ENCODE measurements around the gene CAV1. TPM values are rescaled to one million over a fixed set of nuclear protein-coding genes. Genes with fewer than 3 reads are reported as not detected.

CAV1 gene
- total RNA-seq, 1 donor from 2014 or later: 14.4 TPM

GRCh38 chr7:116515584-116515983 lies 9.3 kb upstream of the CAV1 start:
- Mint-ChIP-seq H3K4me3 (no peak overlapping the region), H3K27ac (no peak overlapping the region), H3K27me3 (peaks cover 6% of the 10 kb centered on the region), H3K4me1 (ENCODE audit: unreplicated experiment) (peaks cover 10% of the 10 kb centered on the region), H3K9me3 (no peaks in the 10 kb centered on the region), H3K36me3 (no peaks in the 10 kb centered on the region)
- no peak for TF ChIP-seq CTCF (conservative IDR thresholded peaks at IDR 0.05)
- no peak for DNase-seq (ENCODE audit: extremely low spot score, unreplicated experiment)

GRCh38 chr7:116516324-116516723 lies 8.5 kb upstream of the CAV1 start:
- TF ChIP-seq CTCF (conservative IDR thresholded peaks at IDR 0.05): no peak
- H3K4me1 Mint-ChIP-seq (ENCODE audit: unreplicated experiment): peaks cover 8% of the 10 kb centered on the region
- no peak overlapping the region for H3K4me3 Mint-ChIP-seq
- no peak overlapping the region for H3K27ac Mint-ChIP-seq
- H3K9me3 Mint-ChIP-seq: no peaks in the 10 kb centered on the region
- H3K27me3 Mint-ChIP-seq: peaks cover 10% of the 10 kb centered on the region
- DNase-seq (ENCODE audit: extremely low spot score, unreplicated experiment): no peak
- no peaks in the 10 kb centered on the region for H3K36me3 Mint-ChIP-seq

GRCh38 chr7:116517626-116518025 lies 7.2 kb upstream of the CAV1 start:
- Mint-ChIP-seq H3K9me3 (no peaks in the 10 kb centered on the region), H3K36me3 (no peaks in the 10 kb centered on the region), H3K27me3 (peaks cover 17% of the 10 kb centered on the region), H3K4me1 (ENCODE audit: unreplicated experiment) (peaks cover under 1% of the 10 kb centered on the region), H3K4me3 (no peak overlapping the region), H3K27ac (no peak overlapping the region)
- DNase-seq (ENCODE audit: extremely low spot score, unreplicated experiment): no peak
- TF ChIP-seq CTCF (conservative IDR thresholded peaks at IDR 0.05): no peak

GRCh38 chr7:116518961-116519360 lies 5.9 kb upstream of the CAV1 start:
- peaks cover 28% of the 10 kb centered on the region for H3K27me3 Mint-ChIP-seq
- peaks cover 4% of the 10 kb centered on the region for H3K4me1 Mint-ChIP-seq (ENCODE audit: unreplicated experiment)
- H3K9me3 Mint-ChIP-seq: no peaks in the 10 kb centered on the region
- TF ChIP-seq CTCF (conservative IDR thresholded peaks at IDR 0.05): no peak
- no peak overlapping the region for H3K4me3 Mint-ChIP-seq
- H3K36me3 Mint-ChIP-seq: no peaks in the 10 kb centered on the region
- DNase-seq (ENCODE audit: extremely low spot score, unreplicated experiment): no peak
- H3K27ac Mint-ChIP-seq: no peak overlapping the region

GRCh38 chr7:116521046-116521664 lies 3.7 kb upstream of the CAV1 start:
- no peak for TF ChIP-seq CTCF (conservative IDR thresholded peaks at IDR 0.05)
- Mint-ChIP-seq H3K36me3 (no peaks in the 10 kb centered on the region), H3K27me3 (peaks cover 42% of the 10 kb centered on the region), H3K4me1 (ENCODE audit: unreplicated experiment) (peaks cover 10% of the 10 kb centered on the region), H3K27ac (no peak overlapping the region), H3K9me3 (no peaks in the 10 kb centered on the region), H3K4me3 (no peak overlapping the region)
- no peak for DNase-seq (ENCODE audit: extremely low spot score, unreplicated experiment)

- DNase-seq (ENCODE audit: extremely low spot score, unreplicated experiment): no peak
- Mint-ChIP-seq H3K27me3 (peaks cover 53% of the 10 kb centered on the region), H3K27ac (no peak overlapping the region), H3K9me3 (no peaks in the 10 kb centered on the region), H3K4me1 (ENCODE audit: unreplicated experiment) (peaks cover 14% of the 10 kb centered on the region), H3K4me3 (no peak overlapping the region), H3K36me3 (no peaks in the 10 kb centered on the region)
- no peak for TF ChIP-seq CTCF (conservative IDR thresholded peaks at IDR 0.05)
Observed at GRCh38 chr7:116522247-116522646, 2.6 kb upstream of the CAV1 start.
